GM21528 (cell line): ENCODE results near the gene PHF2.

Source experiments
- ATAC-seq: cut with Tn5 transposase; IDR thresholded peaks from one replicate; pipeline ENCODE4 v1.9.1; 2021; ENCODE audit warnings: mild to moderate bottlenecking, moderate library complexity; ENCODE audit not compliant: unreplicated experiment, low FRiP score

PHF2 gene

GRCh38 chr9:93690618-93691017 lies 114.2 kb downstream of the PHF2 start:
- no peak for ATAC-seq

DNA sequence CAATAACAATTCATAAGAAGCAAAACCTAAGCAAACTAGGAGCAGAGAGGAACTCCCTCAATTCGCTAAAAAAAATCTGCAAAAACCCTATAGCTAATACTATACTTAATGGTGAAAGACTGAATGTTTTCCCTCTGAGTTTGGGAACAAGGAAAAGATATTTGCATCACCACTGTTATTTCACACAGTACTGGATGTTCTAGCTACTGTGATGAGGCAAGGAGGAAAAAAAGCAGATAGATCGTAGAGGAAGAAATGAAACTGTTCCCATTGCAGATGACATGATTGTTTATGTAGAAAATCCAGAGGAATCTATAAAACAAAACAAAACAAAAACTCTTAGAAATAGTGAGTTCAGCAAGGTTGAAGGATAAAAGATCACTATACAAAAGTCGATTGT lies 116.7 kb downstream of the PHF2 start:
- ATAC-seq = no peak

DNA sequence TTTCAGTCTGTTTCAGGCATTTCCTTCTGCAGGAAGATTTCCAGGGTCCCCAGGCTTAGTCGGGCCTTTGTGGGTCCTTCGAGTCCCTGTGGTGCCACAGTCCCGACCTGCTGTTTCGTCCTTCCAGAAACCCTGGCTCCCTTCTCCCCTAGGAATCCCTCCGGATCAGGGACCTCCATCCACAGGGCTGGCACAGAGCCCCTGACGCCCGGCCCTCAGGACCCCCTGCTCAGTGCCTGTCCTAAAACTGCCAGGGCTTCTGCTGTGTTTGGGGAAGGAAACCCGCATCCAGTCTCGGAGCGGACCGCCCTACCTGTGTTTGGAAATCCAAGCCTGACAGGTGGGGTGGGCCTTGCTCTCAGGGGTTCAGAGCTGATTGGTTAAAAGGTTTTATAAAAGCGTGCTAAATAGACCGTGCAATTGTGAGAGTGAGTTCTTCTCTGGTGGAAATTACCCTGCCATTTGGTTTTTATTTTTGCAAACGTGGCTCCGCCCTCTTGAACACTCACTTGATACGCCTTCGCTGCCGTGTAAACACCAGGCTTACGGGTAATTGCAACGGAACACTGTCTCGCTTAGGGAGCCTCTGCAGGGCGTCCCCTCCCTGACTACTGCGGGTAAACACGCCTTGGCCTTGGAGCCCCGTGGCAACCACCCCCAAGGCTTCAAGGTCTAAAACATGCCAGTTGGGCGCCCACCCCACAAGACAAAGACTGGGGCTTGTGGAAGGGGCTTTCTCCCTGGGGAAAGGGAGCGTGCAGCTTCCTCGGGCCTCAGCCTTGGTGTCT lies 121.2 kb downstream of the PHF2 start:
- no peak for ATAC-seq

DNA sequence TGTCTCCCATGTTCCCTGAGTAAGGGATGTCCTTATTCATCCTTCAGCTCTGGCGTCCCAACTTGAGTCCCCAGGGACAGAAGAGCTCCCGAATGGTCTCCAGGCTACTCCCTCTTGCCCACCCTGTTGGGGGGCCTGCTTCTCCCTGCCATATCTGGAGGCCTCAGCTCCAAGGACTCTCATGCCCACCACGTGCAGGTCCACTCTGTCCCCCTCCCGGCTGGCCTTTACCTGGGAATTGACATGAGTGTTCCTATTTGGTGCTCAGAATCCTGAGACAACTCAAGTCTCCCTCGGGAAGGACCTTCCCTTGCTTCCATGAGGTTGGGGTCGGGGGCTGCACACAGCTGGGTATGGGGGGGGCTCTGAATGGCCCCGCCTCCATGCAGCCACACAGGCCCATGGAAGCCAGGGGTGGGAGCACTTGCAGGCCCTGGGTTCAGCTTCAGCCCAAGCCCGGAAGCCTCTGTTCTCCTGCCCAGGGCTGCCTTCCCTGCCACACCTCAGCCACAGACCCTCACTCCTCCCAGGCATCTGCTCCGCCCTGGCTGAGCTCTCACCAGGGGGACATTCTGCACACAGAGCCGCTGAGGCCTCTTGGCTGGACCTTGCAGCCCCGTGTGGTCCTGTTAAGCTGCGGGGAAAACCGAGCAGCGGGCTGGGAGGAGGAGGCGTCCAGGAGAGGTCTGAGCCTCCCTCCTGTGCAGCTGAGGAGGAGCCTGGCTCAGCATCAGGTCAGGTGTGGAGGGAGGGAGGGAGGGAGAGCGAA lies 121.9 kb downstream of the PHF2 start:
- no peak for ATAC-seq

GRCh38 chr9:93699650-93700049 lies 123.3 kb downstream of the PHF2 start:
- no peak for ATAC-seq

GRCh38 chr9:93701494-93702218 lies 125.3 kb downstream of the PHF2 start:
- ATAC-seq = no peak

GRCh38 chr9:93702261-93702660 lies 125.9 kb downstream of the PHF2 start:
- no peak for ATAC-seq

- ATAC-seq = no peak
Measured at GRCh38 chr9:93708289-93708986, 132.1 kb downstream of the PHF2 start.

DNA sequence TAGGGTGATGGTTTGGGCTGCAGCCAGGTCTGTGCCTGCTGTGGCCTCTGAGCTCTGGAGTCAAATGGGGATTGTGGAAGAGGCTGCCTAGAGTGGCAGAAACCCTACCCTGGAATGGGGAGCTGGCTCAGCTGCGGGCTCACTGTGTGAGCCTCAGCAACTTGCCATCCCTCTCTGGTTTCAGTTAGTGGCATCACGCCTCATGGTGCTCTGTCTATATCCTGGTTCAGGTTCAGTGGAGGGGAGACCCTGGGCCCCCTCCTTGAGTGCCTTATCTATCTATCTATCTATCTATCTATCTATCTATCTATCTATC lies 132.6 kb downstream of the PHF2 start:
- no peak for ATAC-seq

- no peak for ATAC-seq
Measured at GRCh38 chr9:93709600-93710369, 133.4 kb downstream of the PHF2 start.

DNA sequence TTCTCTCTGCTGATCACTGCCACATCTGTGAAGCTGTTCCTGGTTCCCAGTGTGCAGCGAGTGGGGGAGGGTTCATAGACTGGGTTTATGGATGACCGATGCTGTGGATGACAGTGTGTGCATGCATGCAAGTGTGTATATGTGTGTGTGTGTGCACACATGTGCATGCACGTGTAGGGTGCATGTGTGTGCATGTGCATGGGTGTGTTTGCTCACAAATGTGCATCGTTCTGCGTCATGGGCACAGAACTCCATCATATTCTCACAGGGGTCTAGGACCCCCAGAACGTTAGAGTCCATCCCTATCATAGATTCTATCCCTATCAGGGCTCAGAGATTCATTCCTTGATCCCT lies 134.0 kb downstream of the PHF2 start:
- no peak for ATAC-seq

- ATAC-seq = no peak
Measured at GRCh38 chr9:93711002-93711401, 134.6 kb downstream of the PHF2 start.

- no peak for ATAC-seq
Measured at GRCh38 chr9:93712896-93713295, 136.5 kb downstream of the PHF2 start.

GRCh38 chr9:93713716-93714115 lies 137.3 kb downstream of the PHF2 start:
- ATAC-seq = no peak

DNA sequence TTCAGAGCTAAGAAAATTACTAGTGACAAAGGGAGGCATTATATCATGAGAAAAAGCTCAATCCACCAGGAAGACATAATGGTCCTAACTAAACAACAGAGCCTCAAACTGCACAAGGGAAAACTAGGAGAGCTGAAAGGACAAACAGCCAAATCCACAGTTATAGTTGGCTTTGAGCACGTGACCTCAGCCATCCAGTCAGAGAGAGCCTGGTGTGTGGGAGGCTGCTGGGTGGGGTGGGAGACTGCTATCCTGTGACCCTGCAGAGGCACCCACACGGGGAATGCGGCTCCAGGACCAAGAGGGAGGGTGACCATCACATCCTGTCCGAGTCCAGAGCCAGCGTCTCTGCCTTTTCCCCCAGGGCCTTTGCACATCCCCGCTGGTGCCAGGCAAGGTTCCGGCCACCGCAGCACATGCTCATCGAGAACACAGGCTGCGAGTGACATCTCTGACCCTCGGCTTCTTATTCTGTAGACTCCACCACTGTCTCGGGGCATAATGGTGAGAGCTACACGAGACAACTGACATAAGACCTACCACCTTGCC lies 145.1 kb downstream of the PHF2 start:
- no peak for ATAC-seq

DNA sequence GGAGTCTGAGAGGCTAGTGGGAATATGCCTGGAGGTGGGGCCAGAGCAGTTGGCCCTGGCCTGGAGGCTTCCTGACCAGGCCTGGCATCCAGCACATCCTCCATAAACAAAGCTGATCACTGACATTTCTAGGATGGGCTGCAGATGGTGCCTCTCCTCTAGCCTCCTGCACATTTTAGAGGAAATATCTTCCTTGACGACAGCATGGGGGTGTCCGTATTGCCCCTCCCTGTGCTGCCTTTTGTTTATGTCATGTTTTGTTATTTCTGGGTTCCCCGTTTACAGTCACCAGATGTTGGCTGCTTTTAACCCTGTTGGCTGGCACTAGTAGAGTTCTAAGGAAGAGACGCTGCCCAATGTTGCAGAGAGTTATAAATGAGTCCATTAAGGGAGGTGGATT lies 148.5 kb downstream of the PHF2 start:
- no peak for ATAC-seq

- no peak for ATAC-seq
Measured at GRCh38 chr9:93725382-93725781, 149.0 kb downstream of the PHF2 start.

DNA sequence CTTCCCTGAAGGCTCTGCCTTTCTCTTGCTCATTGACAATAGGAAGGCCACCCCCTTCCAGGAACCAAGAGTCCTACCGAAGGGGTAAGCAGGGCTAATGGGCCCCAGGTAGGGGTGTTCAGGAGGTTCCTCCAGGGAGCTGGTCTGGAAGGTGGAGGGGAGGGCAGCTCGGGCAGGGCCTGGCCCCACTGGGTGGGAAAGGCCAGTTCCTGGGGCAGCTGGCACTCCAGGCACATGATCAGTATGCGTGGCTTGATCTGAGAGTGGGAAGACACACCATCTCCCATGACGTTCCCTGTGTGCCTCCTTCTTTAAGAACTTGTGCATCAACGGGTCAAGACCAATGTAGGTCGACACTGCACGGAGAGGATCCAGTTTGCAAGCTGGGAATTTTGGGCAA lies 149.8 kb downstream of the PHF2 start:
- ATAC-seq = no peak
